Pancreas (tissue), 10 donors: ENCODE results near the gene PRKCH. TPM values are rescaled to one million over a fixed set of nuclear protein-coding genes. Genes with fewer than 3 reads are reported as not detected.

ENCODE experiments used
- ATAC-seq, 4 donors: fragments of 200-7000 bp; cut with Tn5 transposase; one replicate each; pipeline versions ENCODE4 v1.8.0 to v1.9.1; 2020; ENCODE audit warnings: mild to moderate bottlenecking in 4 of 4, moderate library complexity in 4 of 4
- DNase-seq, 6 donors: peaks; one replicate each; pipeline ENCODE4 v3.0.0-alpha.2; 2020
- FAIRE-seq: peaks from 2 replicates; lab custom pipeline; 2012; peaks lifted over from hg19 to GRCh38; lab: Jason Lieb, UNC
- H3K27ac ChIP-seq, 4 donors: fragments of 200-600 bp; sonication (generic); 1 replicate in 3 of 4; 2 replicates in 1 of 4; pipeline versions ENCODE4 v1.5.0 to v1.8.0; 2020
- H3K27me3 ChIP-seq, 4 donors: fragments of 200-600 bp; one replicate each; pipeline ENCODE4 v1.8.0; 2021
- H3K36me3 ChIP-seq, 3 donors: fragments of 200-600 bp; sonication (generic) in 1 of 3; one replicate each; pipeline versions ENCODE4 v1.5.0 to v1.8.0; 2020 to 2021
- H3K4me1 ChIP-seq, 3 donors: fragments of 200-600 bp; one replicate each; pipeline ENCODE4 v1.8.0; 2021
- H3K4me3 ChIP-seq, 4 donors: fragments of 200-600 bp; sonication (generic) in 2 of 4; one replicate each; pipeline versions ENCODE4 v1.5.0 to v1.8.0; 2020 to 2021
- H3K9me3 ChIP-seq, 4 donors: fragments of 200-600 bp; one replicate each; pipeline ENCODE4 v1.8.0; 2021
- CTCF ChIP-seq, 4 donors: fragments of 200-600 bp; sonication (generic) in 3 of 4; IDR thresholded peaks; one replicate each; pipeline versions ENCODE4 v1.5.0 to v1.8.0; 2021; ENCODE audit warnings: antibody characterized with exemption in 4 of 4
- WGBS, 2 donors: extraction: QIAGEN DNeasy Blood & Tissue Kit; methylation state at CpG; one replicate each; pipeline ENCODE4 v1.1.7; 2013; 5-methylcytosine and 5-hydroxymethylcytosine counted together
- intact Hi-C, 3 donors: fragments of 100-400 bp; cut with DNase I; formaldehyde crosslinking; loops; one replicate each; pipeline versions ENCODE4 v1.11.1 to v1.14.2; 2022
- polyA plus RNA-seq, 2 donors: library from polyadenylated mRNA; stranded (reverse); fragments of 200-250 nt; gene quantifications; one replicate each; pipeline ENCODE4 v1.2.3, GENCODE V29; 2013
- total RNA-seq, 6 donors: library from RNA; stranded (reverse); fragmentation: NEBNext Ultra II Directional in 4 of 6; extraction: Animal tissue kit (Norgen Biotek cat#: 25700) in 4 of 6; gene quantifications; one replicate each; pipeline versions ENCODE4 v1.2.1 to v1.2.4, GENCODE V29; 2021 to 2023
- donor health status: healthy with polysubstance abuse.
- donor health status: DM: no; HTN: no; CAD: no; lungs with moderate emphysema.
- donor health status: DM: no; HTN: no; CAD: no.
- donor health status: control.
- donor health status: control.
- donor health status: Bipolar disorder and iron deficiency.
- donor health status: DM: yes; HTN: yes; CAD: no.
- donor health status: DM: no; HTN: no; CAD: no.
- donor health status: DM: no; HTN: no; CAD: no.
- donor health status: DM: yes; HTN: yes; CAD: no.

Gene PRKCH
- total and polyA plus RNA-seq, 8 donors: 3.6 to 16.9 (median 8.9) TPM

DNA sequence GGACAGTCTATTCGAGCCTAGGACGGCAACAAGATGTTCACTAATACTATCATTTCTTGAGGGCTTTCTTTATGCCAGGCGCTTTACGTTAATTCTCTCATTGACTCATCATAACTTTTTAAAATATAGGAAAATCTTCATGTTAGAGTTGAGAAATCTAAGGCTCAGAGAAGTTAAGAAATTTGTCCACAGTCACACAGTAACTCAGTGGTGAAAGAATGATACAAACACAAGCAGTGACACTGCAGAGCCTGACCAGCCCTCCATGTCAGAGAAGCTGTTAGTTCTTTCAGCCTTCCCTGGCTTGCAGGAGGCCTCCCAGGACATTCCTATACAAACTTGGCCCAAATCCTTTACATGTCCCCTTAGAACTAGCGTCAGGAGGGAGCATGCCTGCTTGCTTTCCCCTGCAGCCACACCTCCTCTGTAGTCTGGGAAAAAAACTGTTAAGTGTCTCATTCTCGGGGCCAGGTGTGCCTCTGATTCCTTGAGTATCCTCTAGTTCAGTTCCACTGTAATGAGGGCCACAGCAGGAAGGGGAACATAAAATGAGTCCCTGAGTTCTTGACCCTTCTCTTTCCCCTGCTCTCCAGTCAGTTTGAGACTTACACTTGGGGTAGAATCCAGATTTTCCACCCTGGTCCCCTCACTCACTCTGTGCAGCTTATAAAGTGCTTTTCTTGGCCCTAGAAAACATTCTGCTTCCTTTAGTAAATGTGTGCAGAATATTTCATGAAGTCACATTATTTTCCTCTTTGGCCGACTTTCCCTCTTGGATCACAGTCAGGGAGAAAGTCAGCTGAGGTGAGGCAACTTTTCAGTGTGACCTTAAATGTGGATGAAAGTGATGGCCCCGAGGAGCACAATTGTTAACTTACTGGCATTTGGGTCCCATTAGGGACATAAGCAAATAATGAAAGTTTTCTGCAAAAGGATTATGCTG lies 221.7 kb downstream of the PRKCH start:
- Histone ChIP-seq H3K27ac (peak overlapping the region in 3 of 4 donors; percentile 24 to 83 (median 74)), H3K27me3 (no peaks in the 10 kb centered on the region), H3K9me3 (no peaks in the 10 kb centered on the region), H3K36me3 (no peaks in the 10 kb centered on the region), H3K4me3 (no peak overlapping the region), H3K4me1 (peaks cover 25 to 33% (median 27%) of the 10 kb centered on the region in 3 donors)
- intact Hi-C loops: no loop called here
- FAIRE-seq: no peak
- WGBS, 2 donors: 51 to 53% methylated on average over 8 of the region's 8 CpGs
- DNase-seq: no peak
- peak; percentile 51 to 69 (median 66) for ATAC-seq
- TF ChIP-seq CTCF (IDR thresholded peaks at IDR 0.05): no peak

GRCh38 chr14:61543946-61544345 lies 222.6 kb downstream of the PRKCH start:
- FAIRE-seq: no peak
- Histone ChIP-seq H3K27me3 (no peaks in the 10 kb centered on the region), H3K27ac (peak overlapping the region in 2 of 4 donors; percentile 74 to 83), H3K4me3 (no peak overlapping the region), H3K4me1 (peaks cover 18 to 24% (median 19%) of the 10 kb centered on the region in 3 donors), H3K9me3 (no peaks in the 10 kb centered on the region), H3K36me3 (no peaks in the 10 kb centered on the region)
- 76 to 83% methylated on average over 7 of the region's 7 CpGs for WGBS, 2 donors
- DNase-seq: no peak
- TF ChIP-seq CTCF (IDR thresholded peaks at IDR 0.05): no peak
- intact Hi-C loops: no loop called here
- ATAC-seq: no peak

DNA sequence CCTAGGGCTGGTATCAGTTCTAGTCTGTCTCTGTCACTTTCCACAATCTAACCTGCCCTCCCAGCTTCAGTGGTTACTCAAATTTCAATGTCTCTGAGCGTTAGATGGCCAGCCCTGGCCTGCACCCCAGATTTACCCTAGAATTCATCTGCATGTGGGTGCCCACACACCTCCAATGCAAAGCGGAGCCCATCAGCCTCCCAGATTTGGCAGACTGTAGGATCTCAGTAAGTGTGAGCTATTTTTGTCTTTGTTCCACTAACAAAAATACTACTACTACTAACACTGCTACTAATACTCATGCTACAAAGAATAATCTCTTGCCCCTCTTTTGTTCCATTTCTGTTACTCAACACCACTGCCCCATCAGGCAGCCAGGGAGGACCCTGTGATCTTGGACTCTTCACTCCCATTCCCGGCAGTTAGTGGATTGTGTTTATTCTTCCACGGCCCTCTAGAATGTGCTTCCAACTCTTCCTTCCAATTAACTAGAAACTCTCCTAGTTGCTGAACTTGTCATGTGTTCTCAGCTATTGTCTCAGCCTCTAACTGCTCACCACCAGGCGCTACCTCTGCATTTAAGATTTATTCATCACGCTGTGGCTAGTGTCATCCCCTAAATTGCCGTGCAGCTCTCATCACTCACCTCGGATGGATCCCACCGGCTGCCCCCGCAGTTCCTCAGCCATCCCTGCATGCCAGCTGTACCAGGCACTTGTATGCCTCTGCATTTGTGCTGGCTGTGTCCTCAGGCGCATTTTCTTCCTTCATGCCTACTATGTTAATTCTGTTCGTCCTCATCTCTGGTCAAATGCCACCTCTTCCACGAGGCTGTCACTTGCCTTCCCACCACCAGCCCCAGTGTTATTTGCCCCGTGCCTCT lies 223.3 kb downstream of the PRKCH start:
- H3K9me3 ChIP-seq: no peaks in the 10 kb centered on the region
- no peak for DNase-seq
- H3K4me3 ChIP-seq: no peak overlapping the region
- intact Hi-C loops: no loop called here
- ATAC-seq: no peak
- 89 to 92% methylated on average over 14 of the region's 14 CpGs for WGBS, 2 donors
- FAIRE-seq: no peak
- peaks cover 11 to 17% (median 12%) of the 10 kb centered on the region in 3 donors for H3K4me1 ChIP-seq
- no peak for TF ChIP-seq CTCF (IDR thresholded peaks at IDR 0.05)
- no peaks in the 10 kb centered on the region for H3K27me3 ChIP-seq
- H3K36me3 ChIP-seq: no peaks in the 10 kb centered on the region
- no peak overlapping the region for H3K27ac ChIP-seq

DNA sequence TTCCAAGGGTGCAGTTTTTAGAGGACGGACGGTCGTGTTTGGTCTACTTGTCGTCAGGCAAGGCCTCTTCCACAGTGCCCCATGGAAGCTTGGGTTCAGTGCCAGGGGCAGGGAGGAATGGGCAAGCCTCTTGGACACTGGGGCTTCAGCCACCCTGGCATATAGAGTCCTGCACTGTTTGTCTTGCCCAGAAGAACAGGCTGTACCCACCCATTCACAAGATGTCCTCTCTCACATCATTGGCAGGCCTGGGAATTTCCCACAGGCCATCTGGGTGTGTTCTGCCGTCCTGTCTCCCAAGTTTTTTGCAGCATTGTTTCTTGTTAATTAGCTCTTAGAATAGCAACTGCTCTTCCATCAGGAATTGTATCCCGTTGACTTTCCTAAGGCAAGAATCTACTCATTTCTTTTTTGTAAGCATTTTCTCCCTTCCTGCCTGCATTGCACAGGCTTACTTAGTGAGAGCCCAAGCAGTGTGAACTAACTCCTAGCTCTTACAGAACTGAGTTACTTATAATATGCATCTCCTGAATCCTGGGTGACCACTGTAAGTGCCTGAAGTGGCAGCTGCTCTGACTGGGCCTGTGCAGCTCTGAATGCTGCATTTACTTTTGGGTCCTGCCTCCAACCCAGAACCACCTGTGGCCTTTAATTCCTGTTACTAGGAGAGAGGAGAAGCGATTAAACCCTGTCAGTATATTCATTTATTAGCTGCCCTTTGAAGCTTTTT lies 224.5 kb downstream of the PRKCH start:
- 86 to 89% methylated on average over 7 of the region's 7 CpGs for WGBS, 2 donors
- Histone ChIP-seq H3K36me3 (no peaks in the 10 kb centered on the region), H3K9me3 (no peaks in the 10 kb centered on the region), H3K27ac (no peak overlapping the region), H3K27me3 (no peaks in the 10 kb centered on the region), H3K4me1 (peaks cover 11 to 16% (median 12%) of the 10 kb centered on the region in 3 donors), H3K4me3 (no peak overlapping the region)
- FAIRE-seq: no peak
- intact Hi-C loops: no loop called here
- ATAC-seq: no peak
- DNase-seq: no peak
- no peak for TF ChIP-seq CTCF (IDR thresholded peaks at IDR 0.05)
